SK-N-MC (cell line): ENCODE measurements around the gene HIVEP2.

Experiments used
- DNase-seq: peaks from one replicate; pipeline ENCODE4 v3.0.0-alpha.2; 2011; ENCODE audit warnings: low read depth, low spot score
- H3K27ac ChIP-seq: fragments of 200-600 bp; sonication (generic); 2 replicates; pipeline ENCODE4 v1.5.1; 2016; ENCODE audit warnings: mixed run types
- H3K36me3 ChIP-seq: fragments of 200-600 bp; sonication (generic); 2 replicates; pipeline ENCODE4 v1.6.1; 2017; ENCODE audit warnings: antibody characterized with exemption, low read length, mixed read lengths; ENCODE audit not compliant: insufficient read depth
- H3K4me3 ChIP-seq: fragments of 200-600 bp; sonication (generic); 2 replicates; pipeline ENCODE4 v1.5.1; 2016
- H3K9ac ChIP-seq: fragments of 200-600 bp; sonication (generic); 2 replicates; pipeline ENCODE4 v1.8.0; 2017; ENCODE audit warnings: mixed run types, mixed read lengths; ENCODE audit not compliant: insufficient read length
- H3K9me3 ChIP-seq: fragments of 200-600 bp; sonication (generic); 2 replicates; pipeline ENCODE4 v1.6.1; 2017; ENCODE audit warnings: low read depth, mild to moderate bottlenecking, antibody characterized with exemption, low read length, moderate library complexity, mixed read lengths
- EZH2 ChIP-seq: fragments of 200-600 bp; sonication (generic); IDR thresholded peaks from one replicate; pipeline ENCODE4 v1.6.1; 2017; ENCODE audit warnings: antibody characterized with exemption
- FOXP2 ChIP-seq: optimal IDR thresholded peaks from 2 replicates; pipeline ENCODE3; 2011; ENCODE audit warnings: mild to moderate bottlenecking, moderate library complexity; ENCODE audit not compliant: insufficient read depth; ENCODE audit errors: extremely low read length, control extremely low read depth
- POLR2AphosphoS5 ChIP-seq: IDR thresholded peaks from 2 replicates; pipeline ENCODE4 v1.6.1; 2012; ENCODE audit warnings: mild to moderate bottlenecking, low read depth, low read length, borderline replicate concordance

Gene HIVEP2

GRCh38 chr6:142966294-142966693 lies 21.3 kb upstream of the HIVEP2 start:
- H3K9ac ChIP-seq, result no peak overlapping the region
- H3K9me3 ChIP-seq, result no peaks in the 10 kb centered on the region
- H3K36me3 ChIP-seq, result no peaks in the 10 kb centered on the region
- no peak overlapping the region for H3K4me3 ChIP-seq
- no peak overlapping the region for H3K27ac ChIP-seq
- DNase-seq, result no peak
- TF ChIP-seq POLR2AphosphoS5 (no peak), FOXP2 (no peak), EZH2 (no peak)

GRCh38 chr6:142965164-142965563 lies 20.2 kb upstream of the HIVEP2 start:
- Histone ChIP-seq H3K9me3 (no peaks in the 10 kb centered on the region), H3K36me3 (no peaks in the 10 kb centered on the region), H3K27ac (no peak overlapping the region), H3K9ac (no peak overlapping the region), H3K4me3 (no peak overlapping the region)
- DNase-seq, result no peak
- no peak for TF ChIP-seq EZH2
- TF ChIP-seq FOXP2, result no peak
- TF ChIP-seq POLR2AphosphoS5, result no peak

- Histone ChIP-seq H3K4me3 (no peak overlapping the region), H3K9ac (no peak overlapping the region), H3K9me3 (no peaks in the 10 kb centered on the region), H3K36me3 (no peaks in the 10 kb centered on the region), H3K27ac (no peak overlapping the region)
- DNase-seq, result no peak
- TF ChIP-seq POLR2AphosphoS5 (no peak), EZH2 (no peak), FOXP2 (no peak)
These were observed 15.1 kb upstream of the HIVEP2 start for GRCh38 chr6:142960098-142960497.

GRCh38 chr6:142958343-142958742 lies 13.4 kb upstream of the HIVEP2 start:
- no peak for DNase-seq
- Histone ChIP-seq H3K9me3 (no peaks in the 10 kb centered on the region), H3K4me3 (no peak overlapping the region), H3K27ac (no peak overlapping the region), H3K9ac (no peak overlapping the region), H3K36me3 (no peaks in the 10 kb centered on the region)
- TF ChIP-seq POLR2AphosphoS5, result no peak
- no peak for TF ChIP-seq FOXP2
- no peak for TF ChIP-seq EZH2

- no peak overlapping the region for H3K4me3 ChIP-seq
- no peaks in the 10 kb centered on the region for H3K36me3 ChIP-seq
- H3K9ac ChIP-seq, result no peak overlapping the region
- no peaks in the 10 kb centered on the region for H3K9me3 ChIP-seq
- H3K27ac ChIP-seq, result no peak overlapping the region
- DNase-seq, result no peak
- TF ChIP-seq EZH2 (no peak), FOXP2 (no peak), POLR2AphosphoS5 (no peak)
These were observed 11.8 kb upstream of the HIVEP2 start for GRCh38 chr6:142956726-142957125.

- Histone ChIP-seq H3K36me3 (no peaks in the 10 kb centered on the region), H3K27ac (no peak overlapping the region), H3K4me3 (no peak overlapping the region), H3K9ac (no peak overlapping the region), H3K9me3 (no peaks in the 10 kb centered on the region)
- DNase-seq, result no peak
- no peak for TF ChIP-seq POLR2AphosphoS5
- no peak for TF ChIP-seq EZH2
- no peak for TF ChIP-seq FOXP2
These were observed 9.9 kb upstream of the HIVEP2 start for GRCh38 chr6:142954844-142955243.

GRCh38 chr6:142953373-142954273 lies 8.6 kb upstream of the HIVEP2 start:
- no peak overlapping the region for H3K9ac ChIP-seq
- DNase-seq, result no peak
- no peak for TF ChIP-seq POLR2AphosphoS5
- TF ChIP-seq EZH2, result no peak
- TF ChIP-seq FOXP2, result no peak
- H3K9me3 ChIP-seq, result no peaks in the 10 kb centered on the region
- H3K27ac ChIP-seq, result no peak overlapping the region
- no peak overlapping the region for H3K4me3 ChIP-seq
- no peaks in the 10 kb centered on the region for H3K36me3 ChIP-seq

- H3K36me3 ChIP-seq, result no peaks in the 10 kb centered on the region
- TF ChIP-seq FOXP2, result no peak
- TF ChIP-seq POLR2AphosphoS5, result no peak
- no peak for TF ChIP-seq EZH2
- no peak overlapping the region for H3K9ac ChIP-seq
- no peaks in the 10 kb centered on the region for H3K9me3 ChIP-seq
- no peak overlapping the region for H3K27ac ChIP-seq
- DNase-seq, result no peak
- H3K4me3 ChIP-seq, result no peak overlapping the region
These were observed 7.6 kb upstream of the HIVEP2 start for GRCh38 chr6:142952614-142953013.

- Histone ChIP-seq H3K9me3 (no peaks in the 10 kb centered on the region), H3K36me3 (no peaks in the 10 kb centered on the region), H3K4me3 (no peak overlapping the region), H3K27ac (no peak overlapping the region), H3K9ac (no peak overlapping the region)
- no peak for TF ChIP-seq EZH2
- TF ChIP-seq FOXP2, result no peak
- TF ChIP-seq POLR2AphosphoS5, result no peak
- no peak for DNase-seq
These were observed 5.3 kb upstream of the HIVEP2 start for GRCh38 chr6:142950291-142950690.
